Left ventricle myocardium inferior (tissue), 1 donor: Measurements from ENCODE around the gene NT5DC2. TPM values are rescaled to one million over a fixed set of nuclear protein-coding genes. Genes with fewer than 3 reads are reported as not detected.

ENCODE experiments used
- DNase-seq: peaks from one replicate; pipeline ENCODE4 v3.0.0-alpha.2; 2020
- H3K27ac ChIP-seq: fragments of 200-600 bp; replicated peaks from 2 replicates; pipeline ENCODE4 v1.8.0; 2021
- H3K27me3 ChIP-seq: fragments of 200-600 bp; 2 replicates; pipeline ENCODE4 v1.8.0; 2021; ENCODE audit warnings: low read depth
- H3K36me3 ChIP-seq: fragments of 200-600 bp; 2 replicates; pipeline ENCODE4 v1.8.0; 2021
- H3K4me1 ChIP-seq: fragments of 200-600 bp; 2 replicates; pipeline ENCODE4 v1.8.0; 2021
- H3K4me3 ChIP-seq: fragments of 200-600 bp; 2 replicates; pipeline ENCODE4 v1.8.0; 2021; ENCODE audit warnings: mild to moderate bottlenecking, moderate library complexity
- H3K9me3 ChIP-seq: fragments of 200-600 bp; replicated peaks from 2 replicates; pipeline ENCODE4 v1.8.0; 2021
- CTCF ChIP-seq: fragments of 200-600 bp; IDR thresholded peaks from 2 replicates; pipeline ENCODE4 v1.8.0; 2021; ENCODE audit warnings: antibody characterized with exemption, mild to moderate bottlenecking, borderline replicate concordance
- intact Hi-C: fragments of 100-400 bp; cut with micrococcal nuclease; formaldehyde crosslinking; loops from one replicate; pipeline ENCODE4 v1.11.0; 2022
- total RNA-seq: library from RNA; stranded (reverse); fragmentation: NEBNext Ultra II Directional; extraction: Animal tissue kit (Norgen Biotek cat#: 25700); gene quantifications from one replicate; pipeline ENCODE4 v1.2.1, GENCODE V29; 2021
- donor health status: DM: no; HTN: yes; CAD: no; lungs with severe emphysema.

Gene NT5DC2
- total RNA-seq, 1 donor from 2014 or later = 69.3 TPM

DNA sequence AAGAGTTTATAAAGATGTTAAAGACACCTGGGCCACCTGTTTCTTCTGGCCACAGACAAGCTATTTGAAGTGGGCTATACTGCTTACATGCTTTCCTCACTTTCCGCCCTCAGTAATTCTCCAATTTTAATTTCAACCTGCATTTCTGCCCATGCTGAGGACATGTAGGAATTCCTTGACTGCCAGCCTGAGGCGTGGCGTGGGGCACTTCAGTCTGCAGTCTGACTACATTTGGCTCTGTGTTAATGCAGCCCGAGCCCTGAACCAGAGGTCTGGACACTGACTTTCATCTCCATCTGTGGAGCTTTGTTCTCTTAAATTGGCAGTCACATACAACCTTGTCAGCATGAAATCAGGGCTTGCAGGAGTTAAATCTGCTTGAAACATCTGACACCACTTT, 11.3 kb upstream of the NT5DC2 start:
- DNase-seq = no peak
- TF ChIP-seq CTCF = no peak
- no peak overlapping the region for H3K4me3 ChIP-seq
- peaks cover 52% of the 10 kb centered on the region for H3K4me1 ChIP-seq
- H3K36me3 ChIP-seq = peaks cover 77% of the 10 kb centered on the region
- H3K27me3 ChIP-seq = no peaks in the 10 kb centered on the region
- H3K9me3 ChIP-seq = no peaks in the 10 kb centered on the region
- H3K27ac ChIP-seq = peak overlapping the region; percentile 21
- intact Hi-C loops = loop anchor here (10.0 kb wide), 1 partner anchor 70 kb away; no protein-coding TSS in a partner anchor

- TF ChIP-seq CTCF = no peak
- Histone ChIP-seq H3K4me3 (no peak overlapping the region), H3K9me3 (no peaks in the 10 kb centered on the region), H3K27me3 (no peaks in the 10 kb centered on the region), H3K36me3 (peaks cover 40% of the 10 kb centered on the region), H3K4me1 (peaks cover 75% of the 10 kb centered on the region), H3K27ac (no peak overlapping the region)
- intact Hi-C loops = loop anchor here (10.0 kb wide), 1 partner anchor 66 kb away; no protein-coding TSS in a partner anchor
- no peak for DNase-seq
These were observed 7.4 kb upstream of the NT5DC2 start for GRCh38 chr3:52541050-52541449.

GRCh38 chr3:52539010-52539653, 5.5 kb upstream of the NT5DC2 start:
- no peak for DNase-seq
- intact Hi-C loops = no loop called here
- H3K27ac ChIP-seq = peak overlapping the region; percentile 97
- H3K27me3 ChIP-seq = no peaks in the 10 kb centered on the region
- no peak for TF ChIP-seq CTCF
- H3K4me3 ChIP-seq = peak overlapping the region; percentile 79
- peaks cover 25% of the 10 kb centered on the region for H3K36me3 ChIP-seq
- no peaks in the 10 kb centered on the region for H3K9me3 ChIP-seq
- H3K4me1 ChIP-seq = peaks cover 78% of the 10 kb centered on the region

DNA sequence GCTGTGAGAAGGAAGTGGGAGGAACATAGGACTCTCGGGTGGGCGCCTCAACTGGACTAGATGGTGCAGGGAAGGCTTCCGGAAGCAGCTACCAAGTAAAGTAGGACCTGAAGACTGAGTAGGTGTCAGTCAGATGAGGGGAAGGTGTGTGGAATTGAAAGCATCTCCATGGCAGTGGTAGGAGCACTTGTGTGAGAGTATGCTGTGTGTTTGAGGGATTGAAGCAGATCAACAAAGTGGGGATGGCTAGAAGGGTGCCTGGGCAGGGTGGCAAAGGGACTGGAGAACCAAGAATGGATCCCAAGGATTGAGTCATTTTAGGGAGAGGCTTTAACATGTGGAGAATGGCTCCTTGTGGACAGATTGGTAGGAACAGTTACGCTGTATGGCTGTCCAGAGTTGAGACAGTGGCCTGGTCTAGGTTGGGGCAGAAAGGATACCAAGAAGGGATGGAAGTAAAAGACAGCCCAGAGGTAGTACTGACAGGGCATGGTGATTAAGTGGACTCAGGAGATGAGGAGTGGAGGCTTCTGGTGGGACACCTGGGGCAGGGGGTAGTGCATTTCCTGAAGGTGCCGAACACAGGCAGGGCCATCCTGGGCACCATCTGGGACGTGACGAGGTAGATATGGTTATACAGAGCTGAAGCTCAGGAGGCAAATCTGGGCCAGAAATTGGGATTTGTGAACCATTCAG, 4.2 kb upstream of the NT5DC2 start:
- H3K27ac ChIP-seq = peak overlapping the region; percentile 97
- peaks cover 16% of the 10 kb centered on the region for H3K36me3 ChIP-seq
- H3K27me3 ChIP-seq = no peaks in the 10 kb centered on the region
- TF ChIP-seq CTCF = no peak
- DNase-seq = no peak
- H3K4me3 ChIP-seq = peak overlapping the region; percentile 79
- H3K4me1 ChIP-seq = peaks cover 79% of the 10 kb centered on the region
- intact Hi-C loops = no loop called here
- no peaks in the 10 kb centered on the region for H3K9me3 ChIP-seq

GRCh38 chr3:52537165-52537620, 3.5 kb upstream of the NT5DC2 start:
- Histone ChIP-seq H3K4me1 (peaks cover 84% of the 10 kb centered on the region), H3K27ac (peak overlapping the region; percentile 97)
- no peak for TF ChIP-seq CTCF

More at GRCh38 chr3:52537165-52537620, 3.5 kb upstream of the NT5DC2 start:
- Histone ChIP-seq H3K4me3 (peak overlapping the region; percentile 79), H3K36me3 (peaks cover 16% of the 10 kb centered on the region), H3K9me3 (no peaks in the 10 kb centered on the region), H3K27me3 (no peaks in the 10 kb centered on the region)
- no peak for DNase-seq
- intact Hi-C loops = no loop called here
